Measurements from ENCODE around the gene ANKH. TPM values are rescaled to one million over a fixed set of nuclear protein-coding genes. Genes with fewer than 3 reads are reported as not detected.

The ANKH gene
- polyA plus RNA-seq, 1 donor (not counting 4 experiments of a cell fraction or from before 2014, with no cell fraction given), result 13.8 TPM

DNA sequence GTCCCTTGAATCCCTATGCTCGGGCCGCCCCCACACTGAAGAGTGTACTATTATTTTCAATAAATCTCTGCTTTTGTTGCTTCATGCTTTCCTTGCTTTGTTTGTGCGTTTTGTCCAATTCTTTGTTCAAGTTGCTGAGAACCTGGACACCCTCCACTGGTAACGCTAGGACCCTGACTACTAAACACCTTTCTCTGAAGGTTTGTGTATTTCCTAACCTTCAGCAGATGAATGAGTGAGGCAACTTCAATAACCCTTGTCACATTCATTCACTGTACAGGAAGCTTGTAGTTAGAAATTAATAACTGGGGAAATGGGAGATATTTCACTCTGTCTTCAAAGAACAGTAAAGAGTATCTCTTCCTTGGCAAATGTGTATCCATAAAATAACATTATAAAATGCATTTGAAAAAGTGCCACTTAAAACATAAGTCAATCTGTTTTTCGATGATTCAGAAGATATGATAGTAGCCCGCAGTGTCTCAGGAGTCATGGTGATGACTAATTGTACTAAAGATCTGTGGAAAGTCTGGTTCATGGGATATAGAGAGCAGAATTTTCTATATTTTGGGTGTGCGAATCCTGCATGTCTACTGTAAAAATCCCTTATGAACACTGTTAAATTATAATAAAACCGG, 43.2 kb upstream of the ANKH start:
- dilution Hi-C loops (cut with MboI; ENCODE audit: extremely low pct_ligation_motif_present, low sequenced_read_pairs), result no loop called here
- Histone ChIP-seq H3K4me2 (ENCODE audit: control insufficient read depth, extremely low read depth, insufficient read depth, low read depth, low read length) (peak overlapping the region; percentile 18), H3K27ac (ENCODE audit: control insufficient read depth, insufficient read depth, low read length) (no peak overlapping the region), H3K4me3 (ENCODE audit: control insufficient read depth in 2 of 3, extremely low read depth in 1 of 3, insufficient read depth in 2 of 3, low read depth in 1 of 3, low read length in 3 of 3) (no peak overlapping the region), H3K9me1 (ENCODE audit: control insufficient read depth, extremely low read depth, insufficient read depth, low read length) (no peaks in the 10 kb centered on the region), H3K27me3 (ENCODE audit: control insufficient read depth, extremely low read depth, insufficient read depth, low read length) (no peaks in the 10 kb centered on the region), H3K9me3 (ENCODE audit: control insufficient read depth, low read depth, low read length) (no peaks in the 10 kb centered on the region), H3K9ac (ENCODE audit: control insufficient read depth, extremely low read depth, insufficient read depth, low read length) (no peak overlapping the region), H3K79me2 (ENCODE audit: control insufficient read depth, insufficient read depth, low read length) (no peaks in the 10 kb centered on the region), H4K20me1 (ENCODE audit: control insufficient read depth, extremely low read depth, insufficient read depth, low read length) (no peaks in the 10 kb centered on the region), H3K4me1 (ENCODE audit: control insufficient read depth, extremely low read depth, insufficient read depth, low read length) (peaks cover 4% of the 10 kb centered on the region), H2AFZ (ENCODE audit: control insufficient read depth, low read length) (no peak overlapping the region), H3K36me3 (ENCODE audit: control insufficient read depth in 2 of 2, extremely low read depth in 1 of 2, insufficient read depth in 2 of 2, low read length in 2 of 2) (no peaks in the 10 kb centered on the region)
- no peak for TF ChIP-seq EZH2 (IDR thresholded peaks at IDR 0.05; ENCODE audit: low read length)
- TF ChIP-seq, protein P1, sequence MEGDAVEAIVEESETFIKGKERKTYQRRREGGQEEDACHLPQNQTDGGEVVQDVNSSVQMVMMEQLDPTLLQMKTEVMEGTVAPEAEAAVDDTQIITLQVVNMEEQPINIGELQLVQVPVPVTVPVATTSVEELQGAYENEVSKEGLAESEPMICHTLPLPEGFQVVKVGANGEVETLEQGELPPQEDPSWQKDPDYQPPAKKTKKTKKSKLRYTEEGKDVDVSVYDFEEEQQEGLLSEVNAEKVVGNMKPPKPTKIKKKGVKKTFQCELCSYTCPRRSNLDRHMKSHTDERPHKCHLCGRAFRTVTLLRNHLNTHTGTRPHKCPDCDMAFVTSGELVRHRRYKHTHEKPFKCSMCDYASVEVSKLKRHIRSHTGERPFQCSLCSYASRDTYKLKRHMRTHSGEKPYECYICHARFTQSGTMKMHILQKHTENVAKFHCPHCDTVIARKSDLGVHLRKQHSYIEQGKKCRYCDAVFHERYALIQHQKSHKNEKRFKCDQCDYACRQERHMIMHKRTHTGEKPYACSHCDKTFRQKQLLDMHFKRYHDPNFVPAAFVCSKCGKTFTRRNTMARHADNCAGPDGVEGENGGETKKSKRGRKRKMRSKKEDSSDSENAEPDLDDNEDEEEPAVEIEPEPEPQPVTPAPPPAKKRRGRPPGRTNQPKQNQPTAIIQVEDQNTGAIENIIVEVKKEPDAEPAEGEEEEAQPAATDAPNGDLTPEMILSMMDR (optimal IDR thresholded peaks at IDR 0.05 in 1 of 3, IDR thresholded peaks at IDR 0.05 in 1 of 3, conservative IDR thresholded peaks at IDR 0.05 in 1 of 3; ENCODE audit: extremely low read depth in 1 of 3, insufficient read depth in 2 of 3, low read length in 3 of 3), result no peak
- no peak for DNase-seq (ENCODE audit: low read depth, low spot score)
- FAIRE-seq, result no peak

DNA sequence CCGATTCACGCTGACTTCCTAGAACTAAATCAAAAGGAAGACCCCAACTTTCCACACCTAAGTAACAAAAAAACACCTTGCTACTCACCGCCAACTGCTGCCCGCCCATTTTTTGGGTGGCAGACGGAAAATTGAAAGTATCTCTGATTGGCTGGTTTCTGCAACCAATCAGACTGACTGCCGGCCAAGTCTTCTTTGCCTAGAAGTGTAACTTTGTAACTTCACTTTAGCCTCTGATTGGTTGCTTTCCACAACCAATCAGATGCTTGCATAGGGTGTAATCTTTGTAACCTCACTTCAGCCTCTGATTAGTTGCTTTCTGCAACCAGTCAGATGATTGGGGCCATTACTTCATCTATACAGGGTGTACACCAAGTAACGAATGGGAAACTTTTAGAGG, 42.6 kb upstream of the ANKH start:
- Histone ChIP-seq H3K36me3 (ENCODE audit: control insufficient read depth in 2 of 2, extremely low read depth in 1 of 2, insufficient read depth in 2 of 2, low read length in 2 of 2) (no peaks in the 10 kb centered on the region), H3K9ac (ENCODE audit: control insufficient read depth, extremely low read depth, insufficient read depth, low read length) (no peak overlapping the region), H3K4me3 (ENCODE audit: control insufficient read depth in 2 of 3, extremely low read depth in 1 of 3, insufficient read depth in 2 of 3, low read depth in 1 of 3, low read length in 3 of 3) (no peak overlapping the region), H3K79me2 (ENCODE audit: control insufficient read depth, insufficient read depth, low read length) (no peaks in the 10 kb centered on the region), H3K9me3 (ENCODE audit: control insufficient read depth, low read depth, low read length) (no peaks in the 10 kb centered on the region), H3K4me1 (ENCODE audit: control insufficient read depth, extremely low read depth, insufficient read depth, low read length) (peaks cover 4% of the 10 kb centered on the region), H4K20me1 (ENCODE audit: control insufficient read depth, extremely low read depth, insufficient read depth, low read length) (no peaks in the 10 kb centered on the region), H3K27me3 (ENCODE audit: control insufficient read depth, extremely low read depth, insufficient read depth, low read length) (no peaks in the 10 kb centered on the region), H3K27ac (ENCODE audit: control insufficient read depth, insufficient read depth, low read length) (no peak overlapping the region), H3K4me2 (ENCODE audit: control insufficient read depth, extremely low read depth, insufficient read depth, low read depth, low read length) (no peak overlapping the region), H2AFZ (ENCODE audit: control insufficient read depth, low read length) (no peak overlapping the region), H3K9me1 (ENCODE audit: control insufficient read depth, extremely low read depth, insufficient read depth, low read length) (no peaks in the 10 kb centered on the region)
- DNase-seq (ENCODE audit: low read depth, low spot score), result no peak
- dilution Hi-C loops (cut with MboI; ENCODE audit: extremely low pct_ligation_motif_present, low sequenced_read_pairs), result no loop called here
- no peak for FAIRE-seq
- no peak for TF ChIP-seq EZH2 (IDR thresholded peaks at IDR 0.05; ENCODE audit: low read length)
- TF ChIP-seq, protein P1 (optimal IDR thresholded peaks at IDR 0.05 in 1 of 3, IDR thresholded peaks at IDR 0.05 in 1 of 3, conservative IDR thresholded peaks at IDR 0.05 in 1 of 3; ENCODE audit: extremely low read depth in 1 of 3, insufficient read depth in 2 of 3, low read length in 3 of 3), result no peak
